ENCODE data around the gene IP6K2.
"Not testable (repeated sequence)": the region's sequence is repeated elsewhere in the genome, so short reads cannot be mapped to it uniquely, and the experiment has no call there.

The IP6K2 gene

GRCh38 chr3:48725185-48725855, 8.3 kb upstream of the IP6K2 start:
- DNase-seq = not testable (repeated sequence)

GRCh38 chr3:48723725-48724124, 6.7 kb upstream of the IP6K2 start:
- DNase-seq = no peak

GRCh38 chr3:48723293-48723692, 6.3 kb upstream of the IP6K2 start:
- not testable (repeated sequence) for DNase-seq

GRCh38 chr3:48716508-48716981, 476 bp downstream of the IP6K2 start:
- DNase-seq = no peak

GRCh38 chr3:48715174-48715800, 1.7 kb downstream of the IP6K2 start:
- DNase-seq = no peak

GRCh38 chr3:48711727-48712126, 5.3 kb downstream of the IP6K2 start:
- no peak for DNase-seq

GRCh38 chr3:48709051-48709461, 8.0 kb downstream of the IP6K2 start:
- DNase-seq = no peak

- DNase-seq = no peak
These were observed 8.5 kb downstream of the IP6K2 start for GRCh38 chr3:48708481-48708889.

- no peak for DNase-seq
These were observed 9.9 kb downstream of the IP6K2 start for GRCh38 chr3:48707157-48707556.

- DNase-seq = no peak
These were observed 14.6 kb downstream of the IP6K2 start for GRCh38 chr3:48702320-48702920.

GRCh38 chr3:48700731-48701405, 16.2 kb downstream of the IP6K2 start:
- no peak for DNase-seq

GRCh38 chr3:48698891-48699290, 18.1 kb downstream of the IP6K2 start:
- DNase-seq = no peak

GRCh38 chr3:48697952-48698351, 19.1 kb downstream of the IP6K2 start:
- DNase-seq = no peak

- no peak for DNase-seq
These were observed 20.4 kb downstream of the IP6K2 start for GRCh38 chr3:48696601-48697000.

- no peak for DNase-seq
These were observed 20.9 kb downstream of the IP6K2 start for GRCh38 chr3:48696156-48696555.

- DNase-seq = no peak
These were observed 21.6 kb downstream of the IP6K2 start for GRCh38 chr3:48695393-48695753.

GRCh38 chr3:48694610-48695392, 22.2 kb downstream of the IP6K2 start:
- DNase-seq = no peak

- DNase-seq = no peak
These were observed 23.2 kb downstream of the IP6K2 start for GRCh38 chr3:48693826-48694225.

GRCh38 chr3:48692551-48692950, 24.5 kb downstream of the IP6K2 start:
- no peak for DNase-seq

GRCh38 chr3:48690846-48691458, 26.1 kb downstream of the IP6K2 start:
- DNase-seq = no peak

- DNase-seq = no peak
These were observed 27.6 kb downstream of the IP6K2 start for GRCh38 chr3:48689384-48689783.

- no peak for DNase-seq
These were observed 28.3 kb downstream of the IP6K2 start for GRCh38 chr3:48688737-48689075.

Measured in NCI-H1436 treated with DMSO at 0.1 percent for 48 hours (cell line).